GM12892 (cell line): ENCODE results near the gene HYAL2.

Source experiments
- POLR2A ChIP-seq: IDR thresholded peaks from 2 replicates; pipeline ENCODE4 v1.6.1; 2011; ENCODE audit warnings: low read depth, low read length, control low read depth
- TAF1 ChIP-seq: IDR thresholded peaks from 2 replicates; pipeline ENCODE4 v1.6.1; 2011; ENCODE audit warnings: low read depth, mild to moderate bottlenecking, control low read depth, low read length, borderline replicate concordance

DNA sequence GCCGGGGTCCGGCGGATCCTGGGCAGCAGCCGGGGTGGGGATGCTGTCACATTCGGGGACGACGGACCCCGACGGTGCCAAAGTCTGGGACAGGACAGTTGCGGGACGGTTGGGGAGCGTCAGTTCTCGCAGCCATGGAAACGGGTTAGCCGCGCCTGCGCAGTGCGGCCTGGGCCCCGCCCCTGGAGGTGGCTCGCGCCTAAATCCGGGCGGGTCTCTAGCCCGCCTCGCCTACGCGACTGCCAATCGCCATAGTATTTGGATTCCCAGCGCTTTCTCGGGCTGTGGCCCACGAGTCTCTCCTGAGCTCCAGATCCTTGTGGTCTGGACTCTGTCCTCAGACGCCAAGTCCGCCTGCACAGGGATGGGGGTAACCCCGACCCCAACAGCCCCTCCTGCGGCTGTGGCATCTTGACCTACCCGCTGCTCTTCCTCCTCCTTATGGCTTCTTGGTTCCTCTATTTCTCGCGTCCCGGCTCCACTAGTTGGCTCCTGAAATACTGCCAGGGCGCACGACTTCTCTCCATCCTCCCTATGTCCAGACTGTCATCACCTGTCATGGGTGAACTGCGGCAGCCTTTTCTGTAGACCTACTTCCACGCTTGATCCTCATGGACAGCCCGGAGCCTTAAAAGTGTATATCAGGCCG lies 23.2 kb upstream of the HYAL2 start, which contains the start of gene ZMYND10:
- TF ChIP-seq TAF1 (no peak), POLR2A (no peak)
